Measurements from ENCODE around the gene DYDC1.
"Not testable (repeated sequence)": the region's sequence is repeated elsewhere in the genome, so short reads cannot be mapped to it uniquely, and the experiment has no call there.

Gene DYDC1

GRCh38 chr10:80333983-80334382 lies 22.6 kb downstream of the DYDC1 start:
- DNase-seq: no peak

- DNase-seq: no peak
Observed at GRCh38 chr10:80324891-80325364, 31.6 kb downstream of the DYDC1 start.

- no peak for DNase-seq
Observed at GRCh38 chr10:80324086-80324485, 32.5 kb downstream of the DYDC1 start.

- no peak for DNase-seq
Observed at GRCh38 chr10:80323311-80323710, 33.2 kb downstream of the DYDC1 start.

- DNase-seq: no peak
Observed at GRCh38 chr10:80322711-80323110, 33.8 kb downstream of the DYDC1 start.

GRCh38 chr10:80322158-80322557 lies 34.4 kb downstream of the DYDC1 start:
- DNase-seq: no peak

- no peak for DNase-seq
Observed at GRCh38 chr10:80321183-80321582, 35.4 kb downstream of the DYDC1 start.

- DNase-seq: no peak
Observed at GRCh38 chr10:80320377-80320776, 36.2 kb downstream of the DYDC1 start.

GRCh38 chr10:80319725-80320290 lies 36.7 kb downstream of the DYDC1 start:
- DNase-seq: no peak

GRCh38 chr10:80319318-80319717 lies 37.2 kb downstream of the DYDC1 start:
- DNase-seq: no peak

- no peak for DNase-seq
Observed at GRCh38 chr10:80318742-80319141, 37.8 kb downstream of the DYDC1 start.

- DNase-seq: no peak
Observed at GRCh38 chr10:80315391-80315790, 41.2 kb downstream of the DYDC1 start.

- no peak for DNase-seq
Observed at GRCh38 chr10:80313523-80313922, 43.0 kb downstream of the DYDC1 start.

GRCh38 chr10:80305989-80306388 lies 50.6 kb downstream of the DYDC1 start:
- DNase-seq: not testable (repeated sequence)

- DNase-seq: no peak
Observed at GRCh38 chr10:80296942-80297341, 59.6 kb downstream of the DYDC1 start.

- DNase-seq: no peak
Observed at GRCh38 chr10:80292607-80293239, 63.8 kb downstream of the DYDC1 start.

- no peak for DNase-seq
Observed at GRCh38 chr10:80290474-80291220, 65.9 kb downstream of the DYDC1 start.

GRCh38 chr10:80289451-80290287 lies 66.9 kb downstream of the DYDC1 start, which contains the start of gene MAT1A:
TSS of gene MAT1A (minus strand) at chr10:80289658. CDS start at chr10:80289423, 235 bp downstream.
- no peak for DNase-seq

- DNase-seq: no peak
Observed at GRCh38 chr10:80288849-80289248, 67.7 kb downstream of the DYDC1 start.
